PC-3 (cell line): ENCODE data around the gene NANOGP8. TPM values are rescaled to one million over a fixed set of nuclear protein-coding genes. Genes with fewer than 3 reads are reported as not detected.

ENCODE experiments used
- ATAC-seq: fragments of 200-7000 bp; cut with Tn5 transposase; 2 replicates; pipeline ENCODE4 v1.9.1; 2020; ENCODE audit warnings: mild to moderate bottlenecking, moderate library complexity
- BruUV-seq: library from RNA; stranded (reverse); fragments of 400-500 nt; replicated peaks from 2 replicates; lab custom pipeline; 2021; lab: Mats Ljungman, UMichigan
- CTCF ChIA-PET: fragments of 300-600 bp; sonication (Branson Sonifier 250); formaldehyde crosslinking; loops from one replicate; lab custom pipeline; 2022; ENCODE audit warnings: antibody characterized with exemption; lab: Charles Lee
- POLR2A ChIA-PET: fragments of 300-600 bp; sonication (Branson Sonifier 250); formaldehyde crosslinking; loops from one replicate; lab custom pipeline; 2022; ENCODE audit warnings: antibody characterized with exemption; ENCODE audit not compliant: unreplicated experiment; lab: Charles Lee
- DNase-seq: peaks from one replicate; pipeline ENCODE4 v3.0.0-alpha.2; 2015
- H2AFZ ChIP-seq: fragments of 300-600 bp; sonication (generic); 2 replicates; pipeline ENCODE4 v1.6.0; 2016; ENCODE audit warnings: antibody characterized with exemption, low read length
- H3F3A ChIP-seq: fragments of 300-600 bp; sonication (generic); one replicate; pipeline ENCODE4 v1.6.0; 2017; ENCODE audit warnings: antibody characterized with exemption, low read length, control low read depth, mild to moderate bottlenecking; ENCODE audit not compliant: unreplicated experiment
- H3K27ac ChIP-seq: fragments of 300-600 bp; sonication (generic); 2 replicates; pipeline ENCODE4 v1.5.1; 2016; ENCODE audit warnings: mild to moderate bottlenecking, low read length
- H3K27me3 ChIP-seq: fragments of 300-600 bp; sonication (generic); 2 replicates; pipeline ENCODE4 v1.6.1; 2016; ENCODE audit warnings: low read length, mixed read lengths
- H3K36me3 ChIP-seq: fragments of 300-600 bp; sonication (generic); 2 replicates; pipeline ENCODE4 v1.6.1; 2016; ENCODE audit warnings: low read depth, mixed run types, low read length, mixed read lengths
- H3K4me1 ChIP-seq: fragments of 300-600 bp; sonication (generic); 2 replicates; pipeline ENCODE4 v1.5.1; 2016; ENCODE audit warnings: low read length; ENCODE audit not compliant: insufficient read depth
- H3K4me2 ChIP-seq: fragments of 300-600 bp; sonication (generic); 2 replicates; pipeline ENCODE4 v1.6.0; 2016; ENCODE audit warnings: low read length
- H3K4me3 ChIP-seq: fragments of 300-600 bp; sonication (generic); 2 replicates; pipeline ENCODE4 v1.5.1; 2016; ENCODE audit warnings: mild to moderate bottlenecking, low read length, mixed read lengths
- H3K79me2 ChIP-seq: fragments of 300-600 bp; sonication (generic); 2 replicates; pipeline ENCODE4 v1.6.1; 2017; ENCODE audit warnings: low read length, mixed read lengths
- H3K9ac ChIP-seq: fragments of 300-600 bp; sonication (generic); 2 replicates; pipeline ENCODE4 v1.6.0; 2016; ENCODE audit warnings: mild to moderate bottlenecking, low read length
- H3K9me2 ChIP-seq: fragments of 300-600 bp; sonication (generic); replicated peaks from 2 replicates; pipeline ENCODE4 v1.6.1; 2016; ENCODE audit warnings: mixed run types, low read length, mixed read lengths
- H3K9me3 ChIP-seq: fragments of 300-600 bp; sonication (generic); 2 replicates; pipeline ENCODE4 v1.6.1; 2016; ENCODE audit warnings: low read length, mixed read lengths
- H4K20me1 ChIP-seq: fragments of 300-600 bp; sonication (generic); 2 replicates; pipeline ENCODE4 v1.6.1; 2016; ENCODE audit warnings: low read length, mixed read lengths
- CTCF ChIP-seq: fragments of 300-600 bp; sonication (generic); conservative IDR thresholded peaks from 2 replicates; pipeline ENCODE4 v1.5.1; 2017; ENCODE audit warnings: antibody characterized with exemption, low read depth, mild to moderate bottlenecking, low read length
- EZH2 ChIP-seq: fragments of 300-600 bp; sonication (generic); IDR thresholded peaks from one replicate; pipeline ENCODE4 v1.6.1; 2017; ENCODE audit warnings: antibody characterized with exemption, mild to moderate bottlenecking, low read length; ENCODE audit not compliant: unreplicated experiment
- EZH2phosphoT487 ChIP-seq: fragments of 300-600 bp; sonication (generic); IDR thresholded peaks from 2 replicates; pipeline ENCODE4 v1.6.1; 2018; ENCODE audit warnings: mild to moderate bottlenecking, antibody characterized with exemption, low read length, borderline replicate concordance
- intact Hi-C: fragments of 100-400 bp; cut with micrococcal nuclease; formaldehyde crosslinking; loops from 2 replicates; pipeline ENCODE4 v1.9.0; 2023
- total RNA-seq: library from RNA; depleted of rRNA; stranded (reverse); fragments of >200 nt; gene quantifications from 2 replicates; pipeline ENCODE4 v1.2.3, GENCODE V29; 2014

The NANOGP8 gene
- total RNA-seq, 1 experiment from 2014 or later = not detected

GRCh38 chr15:35118960-35119359 is 33.9 kb upstream of the NANOGP8 start:
- no peak for DNase-seq
- no peak overlapping the region for H3K9ac ChIP-seq
- H3K9me3 ChIP-seq = no peaks in the 10 kb centered on the region
- H2AFZ ChIP-seq = no peak overlapping the region
- no peaks in the 10 kb centered on the region for H4K20me1 ChIP-seq
- CTCF ChIA-PET = no interaction called here
- no TSS peak for BruUV-seq
- no peaks in the 10 kb centered on the region for H3K27me3 ChIP-seq
- H3K4me1 ChIP-seq = no peaks in the 10 kb centered on the region
- H3K27ac ChIP-seq = no peak overlapping the region
- H3K4me2 ChIP-seq = no peak overlapping the region
- POLR2A ChIA-PET = no interaction called here
- TF ChIP-seq CTCF = no peak
- no peaks in the 10 kb centered on the region for H3K79me2 ChIP-seq
- no peaks in the 10 kb centered on the region for H3F3A ChIP-seq
- intact Hi-C loops = no loop called here
- no peak for ATAC-seq
- H3K9me2 ChIP-seq = no peaks in the 10 kb centered on the region
- no peaks in the 10 kb centered on the region for H3K36me3 ChIP-seq
- H3K4me3 ChIP-seq = no peak overlapping the region

- H3K27me3 ChIP-seq = no peaks in the 10 kb centered on the region
- H3F3A ChIP-seq = no peaks in the 10 kb centered on the region
- no peak overlapping the region for H3K27ac ChIP-seq
- H3K36me3 ChIP-seq = no peaks in the 10 kb centered on the region
- no peak overlapping the region for H3K4me2 ChIP-seq
- DNase-seq (peak; percentile 14), ATAC-seq (peak; percentile 48)
- H3K4me3 ChIP-seq = no peak overlapping the region
- no peaks in the 10 kb centered on the region for H4K20me1 ChIP-seq
- no peaks in the 10 kb centered on the region for H3K9me2 ChIP-seq
- no peaks in the 10 kb centered on the region for H3K4me1 ChIP-seq
- no peak overlapping the region for H2AFZ ChIP-seq
- intact Hi-C loops = no loop called here
- H3K9me3 ChIP-seq = no peaks in the 10 kb centered on the region
- ChIA-PET POLR2A (no interaction called here), CTCF (no interaction called here)
- H3K9ac ChIP-seq = no peak overlapping the region
- H3K79me2 ChIP-seq = no peaks in the 10 kb centered on the region
- no peak for TF ChIP-seq EZH2
- TF ChIP-seq EZH2phosphoT487 = no peak
- TF ChIP-seq CTCF = no peak
- no TSS peak for BruUV-seq
Observed at GRCh38 chr15:35117543-35118265, 32.6 kb upstream of the NANOGP8 start.

GRCh38 chr15:35115155-35115725 is 30.1 kb upstream of the NANOGP8 start:
- Histone ChIP-seq H2AFZ (no peak overlapping the region), H3K79me2 (no peaks in the 10 kb centered on the region), H3K4me1 (no peaks in the 10 kb centered on the region), H3K36me3 (no peaks in the 10 kb centered on the region), H3K9me3 (no peaks in the 10 kb centered on the region), H3K9ac (no peak overlapping the region), H4K20me1 (no peaks in the 10 kb centered on the region), H3K9me2 (no peaks in the 10 kb centered on the region), H3K27me3 (no peaks in the 10 kb centered on the region), H3K4me3 (no peak overlapping the region), H3F3A (no peaks in the 10 kb centered on the region), H3K4me2 (no peak overlapping the region), H3K27ac (no peak overlapping the region)
- DNase-seq = no peak
- ATAC-seq = no peak
- BruUV-seq = no TSS peak
- no peak for TF ChIP-seq EZH2
- TF ChIP-seq CTCF = no peak
- TF ChIP-seq EZH2phosphoT487 = no peak
- intact Hi-C loops = no loop called here
- CTCF ChIA-PET = no interaction called here
- POLR2A ChIA-PET = no interaction called here
